Erythroblast (primary cell): ENCODE measurements around the gene PLEKHG1.

ENCODE experiments used
- GATA1 ChIP-seq: IDR thresholded peaks from 2 replicates; pipeline ENCODE4 v1.6.1; 2011; ENCODE audit warnings: low read depth, mild to moderate bottlenecking, control low read depth, low read length, moderate library complexity
- POLR2A ChIP-seq: IDR thresholded peaks from 2 replicates; pipeline ENCODE4 v1.6.1; 2011; ENCODE audit warnings: mild to moderate bottlenecking, low read length

GRCh38 chr6:150588888-150589499 is 10.7 kb upstream of the PLEKHG1 start:
- TF ChIP-seq POLR2A = no peak
- TF ChIP-seq GATA1 = no peak
